B cell (primary cell): ENCODE data around the gene RRM1. TPM values are rescaled to one million over a fixed set of nuclear protein-coding genes. Genes with fewer than 3 reads are reported as not detected.

ENCODE experiments used
- ATAC-seq: fragments of 200-7000 bp; cut with Tn5 transposase; one replicate; pipeline ENCODE4 v1.10.0; 2021; ENCODE audit warnings: low read depth, mild to moderate bottlenecking, moderate number of reproducible peaks, moderate library complexity
- CTCF ChIA-PET: fragments of 350-600 bp; sonication (Branson Sonifier 250); formaldehyde crosslinking; loops from one replicate; lab custom pipeline; 2021; ENCODE audit warnings: antibody characterized with exemption, inconsistent platforms; lab: Charles Lee
- POLR2A ChIA-PET: fragments of 350-600 bp; sonication (Branson Sonifier 250); formaldehyde crosslinking; loops from one replicate; lab custom pipeline; 2021; ENCODE audit warnings: antibody characterized with exemption; lab: Charles Lee
- DNase-seq: peaks from one replicate; pipeline ENCODE4 v3.0.0; 2013
- H2AFZ ChIP-seq: 2 replicates; pipeline ENCODE4 v1.6.1; 2012; ENCODE audit warnings: mild to moderate bottlenecking, low read depth, low read length; ENCODE audit not compliant: insufficient read depth, poor library complexity, severe bottlenecking
- H3K27ac ChIP-seq, 2 donors: 1 replicate in 1 of 2; 2 replicates in 1 of 2; pipeline ENCODE4 v1.5.1; 2012 to 2013; ENCODE audit warnings: low read length in 2 of 2, mild to moderate bottlenecking in 2 of 2, moderate library complexity in 1 of 2
- H3K27me3 ChIP-seq, 4 experiments: fragments of 200-600 bp in 1 of 4; sonication (generic) in 1 of 4; replicated peaks in 1 of 4; 1 replicate in 2 of 4; 2 replicates in 2 of 4; pipeline versions ENCODE4 v1.6.1 to v1.7.0; 2013 to 2016; ENCODE audit warnings: low read length in 3 of 4, mild to moderate bottlenecking in 2 of 4, mixed read lengths in 1 of 4, moderate library complexity in 1 of 4; ENCODE audit not compliant: insufficient read depth in 4 of 4, control insufficient read depth in 3 of 4; ENCODE audit errors: control extremely low read depth in 1 of 4
- H3K36me3 ChIP-seq, 2 experiments: replicated peaks in 1 of 2; 1 replicate in 1 of 2; 2 replicates in 1 of 2; pipeline versions ENCODE4 v1.6.1 to v1.7.1; 2013; ENCODE audit warnings: low read length in 1 of 2; ENCODE audit not compliant: insufficient read depth in 2 of 2, control insufficient read depth in 1 of 2; ENCODE audit errors: control extremely low read depth in 1 of 2, extremely low read depth in 1 of 2
- H3K4me1 ChIP-seq, 2 donors: fragments of 200-600 bp in 1 of 2; sonication (generic) in 1 of 2; 1 replicate in 1 of 2; 2 replicates in 1 of 2; pipeline versions ENCODE4 v1.5.1 to v1.6.1; 2013 to 2017; ENCODE audit warnings: low read length in 2 of 2; ENCODE audit not compliant: control insufficient read depth in 2 of 2, insufficient read depth in 2 of 2
- H3K4me2 ChIP-seq: replicated peaks from 2 replicates; pipeline ENCODE3; 2012; ENCODE audit warnings: mild to moderate bottlenecking, low read depth, low read length; ENCODE audit not compliant: poor library complexity, severe bottlenecking
- H3K4me3 ChIP-seq, 5 experiments: fragments of 200-600 bp in 1 of 5; sonication (generic) in 1 of 5; 1 replicate in 3 of 5; 2 replicates in 2 of 5; pipeline versions ENCODE4 v1.5.1 to v1.7.0; 2011 to 2016; ENCODE audit warnings: low read length in 4 of 5, mild to moderate bottlenecking in 4 of 5, low read depth in 2 of 5, control low read depth in 1 of 5, moderate library complexity in 1 of 5; ENCODE audit not compliant: insufficient read depth in 1 of 5; ENCODE audit errors: control extremely low read depth in 1 of 5, extremely low read depth in 1 of 5
- H3K79me2 ChIP-seq: fragments of 200-600 bp; sonication (generic); one replicate; pipeline ENCODE4 v1.6.0; 2016; ENCODE audit warnings: low read length; ENCODE audit not compliant: control insufficient read depth, insufficient read depth
- H3K9ac ChIP-seq: fragments of 200-600 bp; sonication (generic); 2 replicates; pipeline ENCODE4 v1.6.1; 2017; ENCODE audit warnings: mild to moderate bottlenecking, low read length, moderate library complexity
- H3K9me3 ChIP-seq, 3 donors: one replicate each; pipeline versions ENCODE4 v1.6.1 to v1.7.1; 2013; ENCODE audit warnings: low read length in 2 of 3; ENCODE audit not compliant: control insufficient read depth in 2 of 3, insufficient read depth in 1 of 3; ENCODE audit errors: control extremely low read depth in 1 of 3
- H4K20me1 ChIP-seq: 2 replicates; pipeline ENCODE4 v1.6.0; 2012; ENCODE audit warnings: mild to moderate bottlenecking, low read length; ENCODE audit not compliant: insufficient read depth, control insufficient read depth, poor library complexity, severe bottlenecking
- H3K27ac Mint-ChIP-seq: one replicate; pipeline ENCODE4 v1.8.0; 2021; ENCODE audit warnings: mixed read lengths
- H3K27me3 Mint-ChIP-seq: one replicate; pipeline ENCODE4 v1.8.0; 2021; ENCODE audit warnings: mixed read lengths
- H3K4me1 Mint-ChIP-seq: one replicate; pipeline ENCODE4 v1.8.0; 2021; ENCODE audit warnings: mixed read lengths
- H3K4me3 Mint-ChIP-seq: one replicate; pipeline ENCODE4 v1.8.0; 2021; ENCODE audit warnings: mixed read lengths
- H3K9me3 Mint-ChIP-seq: one replicate; pipeline ENCODE4 v1.8.0; 2022; ENCODE audit warnings: mixed read lengths; ENCODE audit not compliant: insufficient read depth
- EZH2 ChIP-seq: IDR thresholded peaks from 2 replicates; pipeline ENCODE4 v1.6.1; 2012; ENCODE audit warnings: borderline replicate concordance, low read depth, mild to moderate bottlenecking, moderate library complexity, low read length; ENCODE audit not compliant: insufficient read depth, poor library complexity, severe bottlenecking
- WGBS: methylation state at CpG from one replicate; pipeline ENCODE4 v1.1.5; 2013; ENCODE audit warnings: missing lambda C conversion rate; ENCODE audit not compliant: insufficient coverage; 5-methylcytosine and 5-hydroxymethylcytosine counted together
- intact Hi-C: fragments of 100-400 bp; cut with micrococcal nuclease; formaldehyde crosslinking; loops from one replicate; pipeline ENCODE4 v1.10.0; 2022
- polyA plus RNA-seq: library from polyadenylated mRNA; depleted of rRNA; stranded (reverse); fragments of >200 nt; gene quantifications from 2 replicates; pipeline ENCODE4 v1.2.3, GENCODE V29; 2012
- total RNA-seq, 2 donors: library from RNA; stranded (reverse); fragments of 120-200 nt in 1 of 2; gene quantifications; 1 replicate in 1 of 2; 2 replicates in 1 of 2; pipeline versions ENCODE4 v1.2.3 to v1.2.4, GENCODE V29; 2013 to 2022
- TF ChIP-seq, protein P1 (sequence below): fragments of 200-600 bp; IDR thresholded peaks from one replicate; pipeline ENCODE4 v1.8.0; 2022; ENCODE audit warnings: antibody characterized with exemption, mild to moderate bottlenecking

RRM1 gene
- total and polyA plus RNA-seq, 2 donors (not counting 1 experiment from before 2014, with no cell fraction given): 6.0 to 24.5 TPM

DNA sequence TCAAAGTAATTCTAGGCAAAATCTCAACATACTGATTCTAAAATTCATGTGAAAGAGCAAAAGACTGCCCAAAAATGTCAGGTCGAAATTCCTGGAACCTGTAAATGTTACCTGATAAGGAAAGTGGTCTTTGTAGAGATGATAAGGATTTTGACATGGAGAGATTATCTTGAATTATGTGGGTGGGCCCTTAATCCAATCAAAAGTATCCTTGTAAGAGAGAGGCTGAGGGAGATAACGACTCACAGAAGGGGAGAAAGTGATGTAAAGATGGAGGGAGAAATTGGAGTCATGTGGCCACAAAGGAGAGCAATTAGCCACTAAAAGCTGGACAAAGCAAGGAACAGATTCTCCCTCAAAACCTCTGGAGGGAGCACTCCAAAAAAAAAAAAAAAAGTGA lies 20.5 kb downstream of the RRM1 start:
- Mint-ChIP-seq H3K4me1 (no peaks in the 10 kb centered on the region), H3K27ac (no peak overlapping the region), H3K27me3 (no peaks in the 10 kb centered on the region), H3K9me3 (no peaks in the 10 kb centered on the region), H3K4me3 (no peak overlapping the region)
- H3K4me1 ChIP-seq: no peaks in the 10 kb centered on the region
- H3K36me3 ChIP-seq: peaks cover 3 to 34% of the 10 kb centered on the region in 2 experiments
- no peak overlapping the region for H3K4me3 ChIP-seq
- H3K27me3 ChIP-seq: no peaks in the 10 kb centered on the region
- intact Hi-C loops: no loop called here
- no peak overlapping the region for H3K4me2 ChIP-seq
- H3K9me3 ChIP-seq: no peaks in the 10 kb centered on the region
- POLR2A ChIA-PET: no interaction called here
- 100% methylated on average over 2 of the region's 2 CpGs for WGBS
- H4K20me1 ChIP-seq: no peaks in the 10 kb centered on the region
- DNase-seq: no peak
- CTCF ChIA-PET: no interaction called here
- H2AFZ ChIP-seq: no peak overlapping the region
- TF ChIP-seq, protein P1, sequence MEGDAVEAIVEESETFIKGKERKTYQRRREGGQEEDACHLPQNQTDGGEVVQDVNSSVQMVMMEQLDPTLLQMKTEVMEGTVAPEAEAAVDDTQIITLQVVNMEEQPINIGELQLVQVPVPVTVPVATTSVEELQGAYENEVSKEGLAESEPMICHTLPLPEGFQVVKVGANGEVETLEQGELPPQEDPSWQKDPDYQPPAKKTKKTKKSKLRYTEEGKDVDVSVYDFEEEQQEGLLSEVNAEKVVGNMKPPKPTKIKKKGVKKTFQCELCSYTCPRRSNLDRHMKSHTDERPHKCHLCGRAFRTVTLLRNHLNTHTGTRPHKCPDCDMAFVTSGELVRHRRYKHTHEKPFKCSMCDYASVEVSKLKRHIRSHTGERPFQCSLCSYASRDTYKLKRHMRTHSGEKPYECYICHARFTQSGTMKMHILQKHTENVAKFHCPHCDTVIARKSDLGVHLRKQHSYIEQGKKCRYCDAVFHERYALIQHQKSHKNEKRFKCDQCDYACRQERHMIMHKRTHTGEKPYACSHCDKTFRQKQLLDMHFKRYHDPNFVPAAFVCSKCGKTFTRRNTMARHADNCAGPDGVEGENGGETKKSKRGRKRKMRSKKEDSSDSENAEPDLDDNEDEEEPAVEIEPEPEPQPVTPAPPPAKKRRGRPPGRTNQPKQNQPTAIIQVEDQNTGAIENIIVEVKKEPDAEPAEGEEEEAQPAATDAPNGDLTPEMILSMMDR: no peak
- no peak for TF ChIP-seq EZH2
- no peak overlapping the region for H3K27ac ChIP-seq
- ATAC-seq: no peak
- H3K79me2 ChIP-seq: no peaks in the 10 kb centered on the region
- no peak overlapping the region for H3K9ac ChIP-seq

DNA sequence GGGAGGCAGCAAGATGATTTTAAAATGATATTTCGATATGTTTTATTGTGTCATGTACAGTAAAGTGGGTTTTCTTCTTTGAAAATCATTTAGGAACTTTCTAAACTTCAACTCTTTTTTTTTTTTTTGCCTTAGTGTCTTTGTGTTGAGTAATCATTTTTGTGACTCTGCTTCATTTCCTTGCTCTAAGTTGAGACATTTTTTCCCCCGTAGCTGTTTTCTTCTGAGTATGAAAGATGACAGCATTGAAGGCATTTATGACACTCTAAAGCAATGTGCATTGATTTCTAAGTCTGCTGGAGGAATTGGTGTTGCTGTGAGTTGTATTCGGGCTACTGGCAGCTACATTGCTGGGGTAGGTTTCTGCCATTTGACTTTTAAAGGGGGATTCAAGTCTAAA lies 23.5 kb downstream of the RRM1 start:
- Histone ChIP-seq H3K4me1 (no peaks in the 10 kb centered on the region), H3K9ac (no peak overlapping the region), H3K27me3 (no peaks in the 10 kb centered on the region), H3K79me2 (no peaks in the 10 kb centered on the region), H2AFZ (no peak overlapping the region), H3K4me3 (no peak overlapping the region), H3K4me2 (no peak overlapping the region), H3K36me3 (peaks cover 9 to 39% of the 10 kb centered on the region in 2 experiments), H4K20me1 (no peaks in the 10 kb centered on the region), H3K27ac (no peak overlapping the region), H3K9me3 (no peaks in the 10 kb centered on the region)
- intact Hi-C loops: no loop called here
- H3K4me3 Mint-ChIP-seq: no peak overlapping the region
- H3K4me1 Mint-ChIP-seq: no peaks in the 10 kb centered on the region
- ATAC-seq (no peak), DNase-seq (no peak)
- CTCF ChIA-PET: no interaction called here
- no peaks in the 10 kb centered on the region for H3K9me3 Mint-ChIP-seq
- TF ChIP-seq, protein P1: no peak
- TF ChIP-seq EZH2: no peak
- H3K27me3 Mint-ChIP-seq: no peaks in the 10 kb centered on the region
- POLR2A ChIA-PET: no interaction called here
- H3K27ac Mint-ChIP-seq: no peak overlapping the region
- 60% methylated on average over 1 of the region's 3 CpGs for WGBS
